SKM-1 (cell line): Measurements from ENCODE around the gene KANSL3.
"Not testable (repeated sequence)": the region's sequence is repeated elsewhere in the genome, so short reads cannot be mapped to it uniquely, and the experiment has no call there.

Experiments used
- DNase-seq: peaks from one replicate; lab custom pipeline; 2025; ENCODE audit not compliant: unreplicated experiment; lab: John Stamatoyannopoulos, UW

Gene KANSL3

GRCh38 chr2:96564026-96564425 lies 74.1 kb downstream of the KANSL3 start:
- no peak for DNase-seq

DNA sequence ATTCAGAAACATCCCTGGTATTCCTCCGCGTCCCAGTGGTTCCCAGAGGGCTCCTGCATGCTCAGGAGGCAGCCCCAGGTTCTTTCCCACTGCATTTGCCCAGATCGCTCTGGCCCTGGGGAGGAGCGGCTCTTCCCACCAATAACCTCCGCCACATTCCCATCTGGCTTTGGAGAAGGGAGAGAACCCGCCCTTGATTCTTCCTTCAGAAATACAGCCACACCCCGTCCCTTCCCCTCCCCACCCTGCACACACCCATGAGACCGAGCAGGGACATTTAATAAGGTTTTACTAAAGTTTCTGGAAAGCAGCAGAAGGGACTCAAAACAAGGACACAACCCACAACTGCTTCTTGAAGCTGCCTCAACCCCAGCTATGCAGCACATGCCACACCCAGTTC lies 79.6 kb downstream of the KANSL3 start:
- DNase-seq = no peak

- DNase-seq = no peak
These were observed 80.1 kb downstream of the KANSL3 start for GRCh38 chr2:96558061-96558460.

GRCh38 chr2:96557421-96557820 lies 80.7 kb downstream of the KANSL3 start:
- DNase-seq = not testable (repeated sequence)

GRCh38 chr2:96556441-96557330 lies 81.4 kb downstream of the KANSL3 start:
- DNase-seq = no peak

DNA sequence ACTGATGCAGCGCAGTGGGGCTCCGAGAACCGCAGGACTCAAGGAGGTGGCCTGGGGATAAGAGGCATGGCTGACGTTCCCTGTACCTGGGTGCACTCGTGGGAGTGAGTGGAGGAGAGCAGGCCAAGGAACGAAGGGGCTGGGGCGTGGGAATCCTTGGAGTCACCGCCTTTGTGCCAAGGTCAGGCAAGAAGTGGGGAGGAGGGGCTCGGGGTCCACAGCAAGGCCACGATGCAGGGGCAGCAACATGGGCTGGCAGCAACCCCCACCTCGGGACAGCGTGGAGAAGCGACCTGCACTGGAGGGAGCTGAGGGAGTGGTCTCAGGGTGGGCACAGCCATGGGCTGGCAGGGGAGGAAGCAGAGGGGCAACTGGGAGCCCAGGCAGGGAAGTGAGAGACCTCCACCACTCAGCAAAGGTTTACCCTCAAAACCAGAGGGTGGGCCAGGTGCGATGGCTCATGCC lies 82.9 kb downstream of the KANSL3 start:
- no peak for DNase-seq

DNA sequence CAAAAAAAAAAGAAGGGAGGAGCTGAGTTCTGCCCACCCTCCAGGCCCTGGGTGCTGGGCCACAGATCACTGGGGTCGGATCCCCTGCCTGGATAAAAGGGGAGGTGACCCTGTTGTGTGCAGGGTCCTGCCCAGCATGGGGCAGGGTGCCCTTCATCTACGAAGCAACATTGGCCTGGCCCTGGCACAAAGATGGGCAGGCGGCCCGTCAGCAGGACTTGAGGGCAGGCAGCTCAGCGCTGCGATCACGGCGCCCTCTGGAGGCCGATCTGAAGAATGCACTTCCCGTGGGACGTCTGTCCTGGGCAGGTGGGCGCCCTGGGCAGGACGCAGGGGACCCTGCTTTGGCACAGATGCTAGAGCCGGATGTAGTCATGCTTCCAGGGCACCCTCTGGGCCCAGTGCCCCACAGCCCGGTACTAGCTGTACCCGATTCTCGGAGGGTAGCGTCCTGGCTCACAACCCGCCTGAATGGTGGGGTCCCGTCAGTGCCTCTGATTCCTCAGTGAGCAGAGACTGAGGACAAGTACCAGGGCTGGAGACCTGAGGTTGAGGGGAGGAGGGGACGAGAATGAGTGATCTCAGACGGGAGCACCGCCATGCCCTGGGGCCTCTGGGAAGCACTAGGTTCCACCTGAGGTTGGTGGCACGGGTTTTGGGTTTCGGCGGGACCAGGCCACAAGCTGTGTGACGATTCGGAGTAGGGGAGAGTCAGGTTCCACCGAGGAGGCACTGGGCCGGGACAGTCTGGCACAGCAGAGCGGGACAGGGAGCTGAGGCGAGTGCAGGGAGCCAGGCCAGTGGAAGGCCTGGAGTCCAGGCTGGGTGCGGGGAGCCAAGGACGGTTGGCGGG lies 83.6 kb downstream of the KANSL3 start:
- no peak for DNase-seq

GRCh38 chr2:96553957-96554292 lies 84.2 kb downstream of the KANSL3 start:
- not testable (repeated sequence) for DNase-seq

GRCh38 chr2:96553176-96553956 lies 84.7 kb downstream of the KANSL3 start:
- no peak for DNase-seq

GRCh38 chr2:96552315-96553175 lies 85.6 kb downstream of the KANSL3 start:
- DNase-seq = no peak

- DNase-seq = no peak
These were observed 86.4 kb downstream of the KANSL3 start for GRCh38 chr2:96551605-96552314.

- no peak for DNase-seq
These were observed 87.1 kb downstream of the KANSL3 start for GRCh38 chr2:96550787-96551604.

GRCh38 chr2:96549967-96550786 lies 87.9 kb downstream of the KANSL3 start:
- DNase-seq = no peak

- no peak for DNase-seq
These were observed 88.7 kb downstream of the KANSL3 start for GRCh38 chr2:96549466-96549785.

- no peak for DNase-seq
These were observed 89.3 kb downstream of the KANSL3 start for GRCh38 chr2:96548558-96549465.

- DNase-seq = no peak
These were observed 90.4 kb downstream of the KANSL3 start for GRCh38 chr2:96547731-96548171.

DNA sequence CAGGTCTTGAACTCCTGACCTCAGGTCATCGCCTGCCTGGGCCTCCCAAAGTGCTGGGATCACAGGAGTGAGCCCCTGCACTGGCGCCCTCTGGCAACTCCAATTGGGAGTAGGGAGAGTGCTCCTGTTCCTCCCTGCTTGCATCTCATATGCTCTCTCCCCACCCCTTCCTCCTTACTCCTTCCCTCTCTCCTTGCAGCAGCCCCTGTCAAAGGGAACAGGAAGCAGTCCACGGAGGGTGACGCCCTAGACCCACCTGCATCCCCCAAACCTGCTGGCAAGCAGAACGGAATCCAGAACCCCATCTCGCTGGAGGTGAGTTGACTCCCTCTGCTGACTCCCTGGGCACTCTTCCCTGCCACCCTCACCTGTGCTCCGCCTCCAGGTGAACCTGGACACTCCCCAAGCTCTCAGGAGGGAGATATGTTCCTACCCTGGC lies 90.9 kb downstream of the KANSL3 start:
- no peak for DNase-seq
